Measurements from ENCODE around the gene ZBTB21.

Gene ZBTB21

DNA sequence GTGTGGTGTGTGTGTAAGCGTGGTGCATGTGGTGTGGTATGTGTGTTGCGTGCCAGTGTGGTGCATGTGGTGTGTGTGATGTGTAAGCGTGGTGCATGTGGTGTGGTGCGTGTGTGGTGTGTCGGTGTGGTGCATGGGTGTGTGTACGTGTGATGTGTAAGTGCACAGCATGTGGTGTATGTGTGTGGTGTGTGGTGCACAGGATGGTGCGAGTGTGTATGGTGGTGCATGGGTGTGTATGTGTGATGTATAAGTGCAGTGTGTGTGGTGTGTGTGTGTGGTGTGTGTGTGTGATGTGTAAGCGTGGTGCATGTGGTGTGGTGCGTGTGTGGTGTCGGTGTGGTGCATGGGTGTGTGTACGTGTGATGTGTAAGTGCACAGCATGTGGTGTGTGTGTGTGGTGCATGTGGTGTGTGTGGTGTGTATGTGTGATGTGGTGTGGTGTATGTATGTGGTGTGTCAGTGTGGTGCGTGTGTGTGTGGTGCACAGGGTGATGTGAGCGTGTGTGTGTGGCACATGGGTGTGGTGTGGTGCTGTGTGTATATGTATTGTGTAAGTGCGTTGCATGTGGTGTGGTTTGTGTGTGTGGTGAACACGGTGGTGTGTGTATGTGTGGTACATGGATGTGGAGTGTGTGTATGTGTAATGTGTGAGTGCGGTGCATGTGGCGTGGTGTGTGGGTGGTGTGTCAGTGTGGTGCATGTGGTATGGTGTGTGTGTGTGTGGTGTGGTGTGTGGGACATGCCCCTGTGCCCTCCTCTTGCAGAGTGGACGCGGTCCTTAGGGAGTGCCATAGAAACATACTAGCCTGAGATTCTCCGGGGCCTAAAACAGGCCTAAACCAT, 55.3 kb downstream of the ZBTB21 start:
- ChIA-PET POLR2A (no interaction called here), CTCF (interaction anchor here (0.9 to 1.2 kb wide), 2 partner anchors 13 to 77 kb away, joined by 3 to 4 read pairs; no protein-coding TSS in a partner anchor)
- TF ChIP-seq, protein P1, sequence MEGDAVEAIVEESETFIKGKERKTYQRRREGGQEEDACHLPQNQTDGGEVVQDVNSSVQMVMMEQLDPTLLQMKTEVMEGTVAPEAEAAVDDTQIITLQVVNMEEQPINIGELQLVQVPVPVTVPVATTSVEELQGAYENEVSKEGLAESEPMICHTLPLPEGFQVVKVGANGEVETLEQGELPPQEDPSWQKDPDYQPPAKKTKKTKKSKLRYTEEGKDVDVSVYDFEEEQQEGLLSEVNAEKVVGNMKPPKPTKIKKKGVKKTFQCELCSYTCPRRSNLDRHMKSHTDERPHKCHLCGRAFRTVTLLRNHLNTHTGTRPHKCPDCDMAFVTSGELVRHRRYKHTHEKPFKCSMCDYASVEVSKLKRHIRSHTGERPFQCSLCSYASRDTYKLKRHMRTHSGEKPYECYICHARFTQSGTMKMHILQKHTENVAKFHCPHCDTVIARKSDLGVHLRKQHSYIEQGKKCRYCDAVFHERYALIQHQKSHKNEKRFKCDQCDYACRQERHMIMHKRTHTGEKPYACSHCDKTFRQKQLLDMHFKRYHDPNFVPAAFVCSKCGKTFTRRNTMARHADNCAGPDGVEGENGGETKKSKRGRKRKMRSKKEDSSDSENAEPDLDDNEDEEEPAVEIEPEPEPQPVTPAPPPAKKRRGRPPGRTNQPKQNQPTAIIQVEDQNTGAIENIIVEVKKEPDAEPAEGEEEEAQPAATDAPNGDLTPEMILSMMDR (IDR thresholded peaks at IDR 0.05; ENCODE audit: control extremely low read depth, extremely low read depth, low read depth, missing control alignments), result no peak
- no peak for DNase-seq (ENCODE audit: extremely low spot score)

GRCh38 chr21:41953831-41954653, 56.1 kb downstream of the ZBTB21 start, which contains the start of gene C2CD2:
C2CD2 (minus strand) TSS chr21:41954018; CDS start chr21:41953648, 370 bp downstream.
- ChIA-PET POLR2A (no interaction called here), CTCF (interaction anchor here (1.4 kb wide), 1 partner anchor 494 kb away, joined by 3 read pairs; no protein-coding TSS in a partner anchor)
- TF ChIP-seq, protein P1 (IDR thresholded peaks at IDR 0.05; ENCODE audit: control extremely low read depth, extremely low read depth, low read depth, missing control alignments), result no peak
- peak; percentile 92 for DNase-seq (ENCODE audit: extremely low spot score)

GRCh38 chr21:41953249-41953830, 56.8 kb downstream of the ZBTB21 start:
- POLR2A ChIA-PET, result no interaction called here
- TF ChIP-seq, protein P1 (IDR thresholded peaks at IDR 0.05; ENCODE audit: control extremely low read depth, extremely low read depth, low read depth, missing control alignments), result no peak
- DNase-seq (ENCODE audit: extremely low spot score), result peak; percentile 54
- CTCF ChIA-PET, result interaction anchor here (1.3 to 1.8 kb wide), 3 partner anchors 12 to 493 kb away, joined by 3 to 6 read pairs (median 4); no protein-coding TSS in a partner anchor

GRCh38 chr21:41952568-41953248, 57.5 kb downstream of the ZBTB21 start:
- ChIA-PET POLR2A (no interaction called here), CTCF (interaction anchor here (1.0 to 1.8 kb wide), 5 partner anchors 10 to 492 kb away, joined by 3 to 6 read pairs (median 4); no protein-coding TSS in a partner anchor)
- TF ChIP-seq, protein P1 (IDR thresholded peaks at IDR 0.05; ENCODE audit: control extremely low read depth, extremely low read depth, low read depth, missing control alignments), result no peak
- DNase-seq (ENCODE audit: extremely low spot score), result no peak

DNA sequence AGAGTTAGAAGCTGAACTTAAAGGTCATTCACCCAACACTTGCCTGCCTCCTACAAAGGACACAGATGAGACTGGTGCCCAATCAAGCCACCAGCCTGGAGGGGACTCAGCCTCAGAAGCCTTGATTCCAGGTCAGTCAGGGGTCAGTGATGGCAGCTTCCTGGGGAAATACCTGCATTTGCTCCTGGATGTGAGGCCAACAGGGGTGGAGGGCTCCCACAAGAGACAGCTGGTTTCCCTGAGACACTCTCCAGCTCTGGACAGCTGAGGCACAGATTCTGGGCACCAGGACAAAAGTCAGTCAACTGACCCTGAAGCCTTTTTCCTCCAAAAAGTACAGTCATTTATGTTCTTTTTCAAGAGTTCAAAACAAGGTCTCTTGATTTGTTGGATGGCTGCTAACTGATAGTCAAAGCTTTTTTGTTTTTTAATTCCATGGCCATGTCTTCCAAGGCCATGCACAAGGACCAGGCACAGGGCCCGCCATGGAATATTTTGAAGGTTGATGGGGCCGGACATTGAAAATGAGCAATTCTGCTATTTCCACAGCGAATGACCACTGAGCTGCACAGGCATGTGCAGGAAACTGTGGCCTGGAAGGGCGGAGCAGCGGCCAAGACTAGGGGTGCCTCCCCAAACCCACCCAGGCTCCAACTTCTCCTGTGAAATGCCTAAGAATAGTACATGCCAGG, 58.1 kb downstream of the ZBTB21 start:
- CTCF ChIA-PET, result interaction anchor here (1.0 to 1.8 kb wide), 5 partner anchors 9 to 492 kb away, joined by 3 to 6 read pairs (median 4); no protein-coding TSS in a partner anchor

More for the DNA sequence above, 58.1 kb downstream of the ZBTB21 start:
- DNase-seq (ENCODE audit: extremely low spot score), result no peak
- POLR2A ChIA-PET, result no interaction called here
- TF ChIP-seq, protein P1 (IDR thresholded peaks at IDR 0.05; ENCODE audit: control extremely low read depth, extremely low read depth, low read depth, missing control alignments), result no peak
